Left forelimb (tissue), 1 donor: ENCODE results near the gene TRIP13.

ENCODE experiments used
- DNase-seq: peaks from one replicate; pipeline ENCODE4 v3.0.0-alpha.2; 2018; ENCODE audit warnings: low spot score

Gene TRIP13

DNA sequence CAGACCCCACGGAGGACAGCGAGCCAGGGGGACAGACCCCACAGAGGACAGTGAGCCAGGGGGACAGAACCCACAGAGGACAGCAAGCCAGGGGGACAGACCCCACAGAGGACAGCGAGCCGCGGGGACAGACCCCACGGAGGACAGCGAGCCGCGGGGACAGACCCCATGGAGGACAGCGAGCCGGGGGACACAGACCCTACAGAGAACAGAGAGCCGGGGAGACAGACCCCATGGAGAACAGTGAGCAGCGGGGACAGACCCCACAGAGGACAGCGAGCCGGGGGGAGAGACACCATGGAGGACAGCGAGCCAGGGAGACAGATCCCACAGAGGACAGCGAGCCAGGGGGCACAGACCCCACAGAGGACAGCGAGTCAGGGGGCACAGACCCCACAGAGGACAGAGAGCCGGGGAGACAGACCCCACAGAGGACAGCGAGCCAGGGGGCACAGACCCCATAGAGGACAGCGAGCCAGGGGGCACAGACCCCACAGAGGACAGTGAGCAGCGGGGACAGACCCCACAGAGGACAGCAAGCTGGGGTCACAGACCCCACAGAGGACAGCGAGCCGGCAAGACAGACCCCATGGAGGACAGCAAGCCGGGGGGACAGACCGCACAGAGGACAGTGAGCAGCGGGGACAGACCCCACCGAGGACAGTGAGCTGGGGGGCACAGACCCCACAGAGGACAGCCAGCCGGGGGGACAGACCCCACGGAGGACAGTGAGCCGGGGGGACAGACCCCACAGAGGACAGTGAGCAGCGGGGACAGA lies 37.5 kb upstream of the TRIP13 start:
- DNase-seq: no peak

GRCh38 chr5:855771-856530 lies 36.7 kb upstream of the TRIP13 start:
- no peak for DNase-seq

- DNase-seq: no peak
Measured at GRCh38 chr5:856531-857425, 35.9 kb upstream of the TRIP13 start.

DNA sequence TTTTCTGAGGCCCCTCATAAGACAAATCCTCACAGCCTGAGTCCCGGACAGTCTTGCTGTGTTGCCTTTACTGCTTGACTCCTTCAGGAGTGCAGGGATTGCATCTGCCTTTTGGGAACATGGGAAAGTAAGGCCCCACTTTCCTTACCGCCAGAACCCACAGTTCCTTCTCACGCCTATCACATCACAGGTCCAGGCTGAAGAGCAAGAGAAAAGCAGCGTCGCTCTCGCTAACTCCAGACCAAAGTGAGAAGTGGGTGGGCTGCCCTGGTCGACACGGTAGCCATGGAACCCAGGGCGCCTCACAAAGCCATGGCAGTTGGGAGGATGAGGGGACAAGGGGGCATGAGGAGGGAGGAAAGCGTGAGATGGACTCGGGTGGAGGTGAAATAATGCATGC lies 34.0 kb upstream of the TRIP13 start:
- no peak for DNase-seq

DNA sequence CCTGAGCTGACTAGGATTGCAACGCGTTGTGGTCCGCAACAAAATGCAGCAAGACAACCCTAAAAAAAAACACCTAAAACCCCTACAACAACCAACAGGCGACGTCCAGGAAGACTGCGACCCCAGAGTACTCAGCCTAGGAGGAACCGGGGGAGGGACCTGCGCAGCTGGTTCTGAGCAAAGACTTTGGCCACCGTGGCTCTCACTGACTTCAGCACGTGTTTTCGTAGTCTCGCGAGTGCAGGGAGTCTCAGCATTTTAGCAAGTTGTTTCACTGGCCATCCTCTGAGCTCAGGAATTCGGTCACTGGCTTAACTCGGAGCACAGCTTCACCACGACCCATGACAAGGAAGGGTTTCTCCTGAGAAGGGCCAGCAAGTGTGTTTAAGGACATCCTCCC lies 33.3 kb upstream of the TRIP13 start:
- no peak for DNase-seq

GRCh38 chr5:859798-860296 lies 32.8 kb upstream of the TRIP13 start:
- no peak for DNase-seq

- no peak for DNase-seq
Measured at GRCh38 chr5:860506-861150, 32.1 kb upstream of the TRIP13 start.

DNA sequence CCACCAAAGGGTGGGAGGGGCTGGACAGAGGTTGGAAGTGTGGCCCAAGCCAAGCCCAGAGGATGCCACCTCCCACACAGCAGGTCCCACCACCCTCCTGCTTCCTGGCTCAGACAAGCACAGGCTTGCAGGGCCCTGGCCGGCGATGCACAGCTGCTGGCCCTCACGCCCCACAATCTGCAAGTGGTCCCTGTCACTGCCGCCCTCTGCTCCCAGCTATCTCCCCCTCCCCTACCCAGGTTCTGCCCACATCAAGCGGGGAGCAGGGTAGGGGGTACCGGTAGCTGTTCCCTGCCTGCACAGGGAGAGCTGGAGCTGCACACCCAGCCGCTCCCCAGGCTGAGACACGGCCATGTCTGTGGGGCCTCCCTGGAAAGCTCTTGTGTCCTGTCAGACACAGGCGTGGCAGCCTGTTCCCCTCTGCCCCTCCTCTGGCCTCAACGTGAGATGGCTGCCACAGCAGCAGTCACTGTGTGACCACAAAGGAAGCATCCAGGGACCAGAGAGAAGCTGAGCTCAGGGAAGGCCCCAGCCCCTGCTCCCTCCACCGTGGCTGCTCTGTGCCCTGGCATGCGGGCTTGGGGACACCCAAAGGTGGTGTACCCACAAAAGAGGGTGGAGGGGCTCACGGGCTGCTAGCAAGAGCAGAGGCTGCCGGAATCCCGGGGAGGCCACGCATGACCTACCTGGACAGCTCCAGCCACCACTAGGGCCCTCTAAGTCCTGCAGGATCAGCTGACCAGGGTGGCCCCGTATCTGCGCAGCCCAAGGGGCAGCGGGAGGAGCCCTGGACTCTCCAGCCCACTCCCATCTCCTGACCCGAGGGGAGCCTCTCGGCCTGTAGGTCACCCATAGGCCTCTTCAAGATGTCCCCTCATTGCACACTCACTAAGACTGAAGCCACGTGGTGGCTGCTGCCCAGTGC lies 31.0 kb upstream of the TRIP13 start:
- DNase-seq: no peak

DNA sequence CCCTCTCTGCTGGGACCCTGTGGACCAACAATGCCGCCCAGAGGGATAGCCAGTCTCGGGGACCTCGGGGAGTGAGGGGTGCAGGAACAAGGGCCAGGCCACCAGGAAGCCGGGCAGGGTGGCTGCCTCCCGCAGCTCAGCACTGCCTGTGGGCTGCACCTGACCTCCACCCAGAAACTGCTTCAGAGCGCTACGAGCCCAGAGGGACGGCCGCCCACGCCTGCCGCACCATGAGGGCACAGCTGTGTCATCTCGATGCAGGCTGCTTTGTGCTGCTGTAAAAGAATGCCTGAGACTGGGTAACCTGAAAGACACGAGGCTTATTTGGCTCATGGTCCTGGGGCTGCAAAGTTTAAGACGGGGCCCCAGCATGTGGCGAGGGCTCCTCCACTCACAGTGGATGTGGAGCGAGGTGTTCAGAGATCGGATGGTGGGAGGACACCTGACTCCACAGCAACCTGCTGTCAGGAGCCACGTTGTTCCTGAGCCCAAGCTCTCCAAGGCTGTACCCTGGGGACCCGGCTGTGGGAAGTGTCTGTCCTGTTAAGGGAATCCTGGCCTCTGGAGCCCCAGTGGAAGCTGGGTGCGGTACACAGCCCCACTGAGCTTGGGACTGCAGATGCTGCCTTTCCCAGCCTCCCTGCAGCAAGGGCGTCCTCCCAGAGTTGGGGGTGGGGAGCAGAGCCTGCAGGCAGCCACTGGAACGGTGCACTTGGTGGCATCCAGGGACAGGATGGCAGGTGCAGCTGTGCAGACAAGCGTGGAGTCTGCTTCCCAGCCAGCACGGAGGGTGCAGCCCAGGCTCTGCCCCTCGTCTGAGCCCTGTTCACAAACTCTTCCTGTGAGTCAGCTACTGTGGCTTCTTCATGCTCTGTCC lies 30.1 kb upstream of the TRIP13 start:
- DNase-seq: no peak

- no peak for DNase-seq
Measured at GRCh38 chr5:863244-863805, 29.4 kb upstream of the TRIP13 start.

DNA sequence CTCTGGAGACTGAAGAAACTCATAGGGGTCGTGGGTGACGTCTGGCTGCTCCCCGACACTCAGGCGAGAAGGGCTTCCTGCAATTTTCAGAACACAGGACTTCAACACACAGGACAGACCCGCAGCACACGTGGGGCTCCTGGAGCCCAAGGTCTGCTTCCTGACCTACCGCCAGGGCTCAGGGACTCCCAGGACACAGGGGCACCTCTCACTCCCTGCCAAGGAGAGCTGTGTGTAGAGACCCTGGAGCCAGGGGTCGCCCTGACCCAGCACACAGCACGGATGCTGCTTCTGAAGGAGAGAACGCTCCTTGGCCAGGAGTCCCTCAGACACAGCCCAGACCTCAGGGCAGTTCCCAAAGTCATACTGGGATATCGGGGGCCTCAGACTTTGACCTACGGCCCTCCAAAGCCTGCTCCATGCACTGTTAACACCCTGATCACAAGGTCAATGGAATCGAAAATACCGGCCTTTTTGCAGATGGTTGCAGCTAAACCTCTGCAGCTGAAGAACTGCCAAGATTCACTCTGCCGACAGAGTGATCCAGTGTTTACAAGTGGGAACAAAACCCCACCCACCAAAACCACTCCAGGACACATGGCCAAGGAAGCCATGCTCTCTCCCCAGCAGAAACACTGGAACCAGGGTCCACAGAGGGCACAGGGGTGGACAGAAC lies 28.1 kb upstream of the TRIP13 start:
- DNase-seq: no peak

GRCh38 chr5:865168-865521 lies 27.5 kb upstream of the TRIP13 start:
- no peak for DNase-seq

DNA sequence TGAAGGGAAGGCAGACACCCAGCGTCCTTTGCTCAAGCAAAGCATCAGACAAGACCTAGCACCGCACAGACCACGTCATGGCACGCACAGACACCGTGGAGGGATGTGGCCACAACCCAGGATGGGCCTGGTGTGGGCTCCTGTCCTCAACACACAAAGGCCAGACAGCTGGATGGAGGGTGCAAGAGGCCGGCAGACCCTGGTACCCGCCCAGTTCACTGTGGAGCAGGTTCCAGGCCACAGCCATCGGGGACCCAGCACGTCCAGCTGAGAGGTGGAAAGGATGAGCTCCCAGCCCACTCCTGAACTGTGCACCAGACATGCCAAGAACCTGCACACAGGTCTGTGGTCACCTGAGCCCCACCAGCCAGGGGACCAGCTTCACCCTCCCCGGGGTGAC lies 26.9 kb upstream of the TRIP13 start:
- DNase-seq: no peak

DNA sequence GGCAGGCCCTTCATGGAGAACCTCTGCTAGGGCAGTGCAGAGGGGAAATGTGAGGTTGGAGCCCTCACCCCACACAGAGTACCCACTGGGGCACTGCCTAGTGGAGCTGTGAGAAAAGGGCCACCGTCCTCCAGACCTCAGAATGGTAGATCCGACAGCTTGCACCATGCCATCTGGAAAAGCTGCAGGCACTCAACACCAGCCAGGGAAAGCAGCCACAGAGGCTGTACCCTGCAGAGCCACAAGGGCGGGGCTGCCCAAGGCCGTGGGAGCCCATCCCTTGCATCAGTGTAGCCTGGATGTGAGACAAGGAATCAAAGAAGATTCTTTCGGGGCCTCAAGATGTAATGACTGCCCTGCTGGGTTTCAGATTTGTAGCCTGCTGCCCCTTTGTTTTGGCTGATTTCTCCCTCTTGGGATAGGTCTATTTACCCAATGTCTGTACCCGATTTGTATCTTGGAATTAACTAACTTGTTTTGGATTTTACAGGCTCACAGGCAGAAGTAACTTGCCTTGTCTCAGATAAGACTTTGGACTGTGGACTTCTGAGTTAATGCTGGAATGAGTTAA lies 25.3 kb upstream of the TRIP13 start:
- DNase-seq: no peak

DNA sequence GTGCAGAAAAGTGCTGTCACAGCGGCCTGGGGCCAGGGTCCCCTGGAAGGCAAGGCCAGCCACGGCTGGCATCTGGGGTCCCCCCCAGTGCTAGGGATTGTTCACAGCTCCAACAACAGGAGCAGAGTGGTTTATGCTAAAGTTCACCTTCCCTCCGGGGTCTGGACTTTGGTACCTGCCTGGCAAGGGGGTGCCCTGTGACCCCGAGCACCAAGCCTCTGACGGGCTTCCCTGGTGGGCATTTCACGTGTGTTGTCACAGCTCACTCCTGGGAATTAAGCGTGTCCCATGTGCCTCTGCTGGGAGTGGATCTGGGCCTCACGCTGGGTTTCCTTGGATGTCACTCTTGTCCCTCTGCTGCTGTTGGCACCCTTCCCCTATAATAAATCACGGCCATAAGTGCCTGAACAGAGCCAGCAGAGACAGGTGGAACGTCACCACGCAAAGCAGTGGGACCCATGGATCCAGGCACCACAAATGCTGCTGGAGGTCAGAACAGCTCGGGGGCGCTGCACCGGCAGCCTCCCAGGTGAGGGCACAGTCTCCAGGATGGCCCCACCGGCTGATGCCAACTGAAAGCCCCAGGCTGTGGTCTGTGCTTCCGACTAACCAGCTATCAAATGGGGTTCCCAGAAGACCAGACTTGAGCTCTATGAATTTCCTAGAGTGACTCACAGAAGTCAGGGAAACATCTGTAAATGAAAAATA lies 24.1 kb upstream of the TRIP13 start:
- DNase-seq: no peak

DNA sequence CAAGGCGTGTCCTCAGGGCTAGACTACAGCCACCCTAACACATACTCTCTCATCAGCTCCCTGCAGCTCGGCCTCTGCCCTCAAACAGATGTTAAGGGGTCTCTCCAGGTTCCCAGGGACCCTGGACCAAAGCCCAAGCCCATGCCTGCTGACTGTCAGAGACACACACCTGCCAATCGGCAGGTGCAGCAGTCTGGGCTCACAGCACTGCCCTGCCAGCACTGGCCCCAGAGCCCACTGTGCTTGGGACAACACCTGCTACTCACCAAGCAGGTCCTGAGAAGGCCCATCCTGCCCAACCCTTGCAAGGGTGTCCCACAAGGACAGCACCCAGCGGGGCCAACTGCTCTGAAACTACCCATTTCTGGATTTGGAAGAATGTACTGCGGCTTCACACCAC lies 21.7 kb upstream of the TRIP13 start:
- no peak for DNase-seq

GRCh38 chr5:871596-872298 lies 20.9 kb upstream of the TRIP13 start:
- no peak for DNase-seq
